Ishikawa (cell line): ENCODE data around the gene CHD9.

ENCODE experiments used
- EGR1 ChIP-seq: IDR thresholded peaks from 2 replicates; pipeline ENCODE4 v1.6.1; 2012
- EP300 ChIP-seq: IDR thresholded peaks from 2 replicates; pipeline ENCODE4 v1.6.1; 2012; ENCODE audit warnings: borderline replicate concordance
- FOXM1 ChIP-seq: IDR thresholded peaks from 2 replicates; pipeline ENCODE4 v1.6.1; 2012; ENCODE audit warnings: low read depth, borderline replicate concordance
- MAX ChIP-seq: IDR thresholded peaks from 2 replicates; pipeline ENCODE4 v1.6.1; 2012
- RAD21 ChIP-seq: IDR thresholded peaks from 2 replicates; pipeline ENCODE4 v1.6.1; 2012; ENCODE audit warnings: low read depth
- TF ChIP-seq, protein P1 (sequence below): IDR thresholded peaks from 2 replicates; pipeline ENCODE4 v1.6.1; 2012; ENCODE audit warnings: low read depth, mild to moderate bottlenecking

DNA sequence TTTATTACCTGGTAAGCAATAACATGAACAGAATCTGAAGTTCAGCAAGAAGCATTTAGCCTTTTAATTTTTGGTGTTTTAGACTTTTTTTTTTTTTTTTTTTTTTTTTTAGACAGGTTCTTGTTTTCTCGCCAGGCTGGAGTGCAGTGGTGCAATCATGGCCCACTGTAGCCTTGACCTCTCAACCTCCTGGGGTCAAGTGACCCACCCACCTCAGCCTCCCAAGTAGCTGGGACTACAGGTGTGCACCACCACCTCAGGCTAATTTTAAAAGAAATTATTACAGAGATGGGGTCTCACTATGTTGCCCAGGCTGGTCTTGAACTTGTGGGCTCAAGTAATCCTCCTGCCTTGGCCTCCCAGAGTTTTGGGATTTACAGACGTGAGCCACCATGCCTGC is 206.5 kb downstream of the CHD9 start:
- TF ChIP-seq MAX (no peak), EP300 (no peak), FOXM1 (no peak), RAD21 (no peak), EGR1 (no peak)
- TF ChIP-seq, protein P1, sequence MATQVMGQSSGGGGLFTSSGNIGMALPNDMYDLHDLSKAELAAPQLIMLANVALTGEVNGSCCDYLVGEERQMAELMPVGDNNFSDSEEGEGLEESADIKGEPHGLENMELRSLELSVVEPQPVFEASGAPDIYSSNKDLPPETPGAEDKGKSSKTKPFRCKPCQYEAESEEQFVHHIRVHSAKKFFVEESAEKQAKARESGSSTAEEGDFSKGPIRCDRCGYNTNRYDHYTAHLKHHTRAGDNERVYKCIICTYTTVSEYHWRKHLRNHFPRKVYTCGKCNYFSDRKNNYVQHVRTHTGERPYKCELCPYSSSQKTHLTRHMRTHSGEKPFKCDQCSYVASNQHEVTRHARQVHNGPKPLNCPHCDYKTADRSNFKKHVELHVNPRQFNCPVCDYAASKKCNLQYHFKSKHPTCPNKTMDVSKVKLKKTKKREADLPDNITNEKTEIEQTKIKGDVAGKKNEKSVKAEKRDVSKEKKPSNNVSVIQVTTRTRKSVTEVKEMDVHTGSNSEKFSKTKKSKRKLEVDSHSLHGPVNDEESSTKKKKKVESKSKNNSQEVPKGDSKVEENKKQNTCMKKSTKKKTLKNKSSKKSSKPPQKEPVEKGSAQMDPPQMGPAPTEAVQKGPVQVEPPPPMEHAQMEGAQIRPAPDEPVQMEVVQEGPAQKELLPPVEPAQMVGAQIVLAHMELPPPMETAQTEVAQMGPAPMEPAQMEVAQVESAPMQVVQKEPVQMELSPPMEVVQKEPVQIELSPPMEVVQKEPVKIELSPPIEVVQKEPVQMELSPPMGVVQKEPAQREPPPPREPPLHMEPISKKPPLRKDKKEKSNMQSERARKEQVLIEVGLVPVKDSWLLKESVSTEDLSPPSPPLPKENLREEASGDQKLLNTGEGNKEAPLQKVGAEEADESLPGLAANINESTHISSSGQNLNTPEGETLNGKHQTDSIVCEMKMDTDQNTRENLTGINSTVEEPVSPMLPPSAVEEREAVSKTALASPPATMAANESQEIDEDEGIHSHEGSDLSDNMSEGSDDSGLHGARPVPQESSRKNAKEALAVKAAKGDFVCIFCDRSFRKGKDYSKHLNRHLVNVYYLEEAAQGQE, result no peak
